SK-N-SH treated with all-trans-retinoic acid at 6 μM for 48 hours (cell line): Measurements from ENCODE around the gene CACNA2D2.

Experiments
- ATAC-seq: fragments of 200-7000 bp; cut with Tn5 transposase; 3 replicates; pipeline ENCODE4 v1.9.1; 2020; ENCODE audit warnings: mild to moderate bottlenecking, moderate library complexity
- ARNTL ChIP-seq: fragments of 450-650 bp; formaldehyde crosslinking; IDR thresholded peaks from 2 replicates; pipeline ENCODE4 v1.5.0; 2020; ENCODE audit warnings: low read depth, mild to moderate bottlenecking, moderate library complexity, borderline replicate concordance
- BACH2 ChIP-seq: fragments of 250-450 bp; sonication (Bioruptor Pico); IDR thresholded peaks from 2 replicates; pipeline ENCODE4 v1.9.0; 2021; ENCODE audit warnings: mild to moderate bottlenecking, borderline replicate concordance
- CSDC2 ChIP-seq: fragments of 250-450 bp; sonication (Bioruptor Pico); IDR thresholded peaks from 2 replicates; pipeline ENCODE4 v1.5.0; 2020; ENCODE audit warnings: mild to moderate bottlenecking, moderate library complexity
- ESRRG ChIP-seq: fragments of 250-450 bp; sonication (Bioruptor Pico); IDR thresholded peaks from 2 replicates; pipeline ENCODE4 v1.6.1; 2021; ENCODE audit warnings: mild to moderate bottlenecking
- GLIS3 ChIP-seq: fragments of 250-450 bp; sonication (Bioruptor Pico); IDR thresholded peaks from 2 replicates; pipeline ENCODE4 v1.5.0; 2020; ENCODE audit warnings: mild to moderate bottlenecking, moderate library complexity
- ISL1 ChIP-seq: fragments of 250-450 bp; sonication (Bioruptor Pico); IDR thresholded peaks from 2 replicates; pipeline ENCODE4 v2.1.2; 2022; ENCODE audit warnings: mild to moderate bottlenecking, moderate library complexity
- OSR1 ChIP-seq: fragments of 250-450 bp; sonication (Bioruptor Pico); IDR thresholded peaks from 2 replicates; pipeline ENCODE4 v1.8.0; 2022; ENCODE audit warnings: moderate library complexity, mild to moderate bottlenecking, inconsistent platforms
- PPARA ChIP-seq: fragments of 250-450 bp; sonication (Bioruptor Pico); IDR thresholded peaks from 2 replicates; pipeline ENCODE4 v1.5.0; 2020; ENCODE audit warnings: mild to moderate bottlenecking, borderline replicate concordance
- RARB ChIP-seq: fragments of 250-450 bp; sonication (Bioruptor Pico); IDR thresholded peaks from 2 replicates; pipeline ENCODE4 v1.8.0; 2021; ENCODE audit warnings: mild to moderate bottlenecking, moderate library complexity
- SNAI2 ChIP-seq: fragments of 250-450 bp; sonication (Bioruptor Pico); IDR thresholded peaks from 2 replicates; pipeline ENCODE4 v1.5.0; 2020; ENCODE audit warnings: mild to moderate bottlenecking, moderate library complexity
- TCF4 ChIP-seq: fragments of 250-450 bp; sonication (Bioruptor Pico); IDR thresholded peaks from 2 replicates; pipeline ENCODE4 v1.8.0; 2021; ENCODE audit warnings: mild to moderate bottlenecking, moderate library complexity, borderline replicate concordance
- TOX ChIP-seq: fragments of 250-450 bp; sonication (Bioruptor Pico); IDR thresholded peaks from 2 replicates; pipeline ENCODE4 v1.8.0; 2021; ENCODE audit warnings: mild to moderate bottlenecking, moderate library complexity, borderline replicate concordance
- ZC3H10 ChIP-seq: fragments of 250-450 bp; sonication (Bioruptor Pico); IDR thresholded peaks from 2 replicates; pipeline ENCODE4 v1.5.1; 2021; ENCODE audit warnings: mild to moderate bottlenecking, moderate library complexity
- ZFP3 ChIP-seq: fragments of 250-450 bp; sonication (Bioruptor Pico); IDR thresholded peaks from 2 replicates; pipeline ENCODE4 v1.5.0; 2020; ENCODE audit warnings: mild to moderate bottlenecking, moderate library complexity
- ZFP30 ChIP-seq: fragments of 450-650 bp; formaldehyde crosslinking; IDR thresholded peaks from 2 replicates; pipeline ENCODE4 v1.5.0; 2022; ENCODE audit warnings: mild to moderate bottlenecking, moderate library complexity
- ZNF565 ChIP-seq: fragments of 450-650 bp; formaldehyde crosslinking; conservative IDR thresholded peaks from 2 replicates; pipeline ENCODE4 v1.5.0; 2020; ENCODE audit warnings: low read depth, mild to moderate bottlenecking, moderate library complexity
- ZNF70 ChIP-seq: fragments of 450-650 bp; formaldehyde crosslinking; IDR thresholded peaks from 2 replicates; pipeline ENCODE4 v1.5.0; 2020; ENCODE audit warnings: mild to moderate bottlenecking, moderate library complexity
- ZNF8 ChIP-seq: fragments of 450-650 bp; formaldehyde crosslinking; IDR thresholded peaks from 2 replicates; pipeline ENCODE4 v1.5.0; 2020; ENCODE audit warnings: mild to moderate bottlenecking, moderate library complexity
- TF ChIP-seq, protein P1 (sequence below): fragments of 250-450 bp; sonication (Bioruptor Pico); IDR thresholded peaks from 2 replicates; pipeline ENCODE4 v1.8.0; 2020; ENCODE audit warnings: mild to moderate bottlenecking, moderate library complexity, borderline replicate concordance
- TF ChIP-seq, protein P2 (sequence below): fragments of 250-450 bp; sonication (Bioruptor Pico); IDR thresholded peaks from 2 replicates; pipeline ENCODE4 v1.5.1; 2021; ENCODE audit warnings: mild to moderate bottlenecking, moderate library complexity
- TF ChIP-seq, protein P3 (sequence below): fragments of 250-450 bp; sonication (Bioruptor Pico); IDR thresholded peaks from 2 replicates; pipeline ENCODE4 v1.5.1; 2020; ENCODE audit warnings: low read depth, mild to moderate bottlenecking, moderate library complexity
- TF ChIP-seq, protein P4 (sequence below): fragments of 250-450 bp; sonication (Bioruptor Pico); IDR thresholded peaks from 2 replicates; pipeline ENCODE4 v1.8.0; 2021; ENCODE audit warnings: low read depth, mild to moderate bottlenecking, moderate library complexity, borderline replicate concordance
- TF ChIP-seq, protein P5 (sequence below): fragments of 250-450 bp; sonication (Bioruptor Pico); IDR thresholded peaks from 2 replicates; pipeline ENCODE4 v1.5.0; 2020; ENCODE audit warnings: mild to moderate bottlenecking, moderate library complexity

CACNA2D2 gene

DNA sequence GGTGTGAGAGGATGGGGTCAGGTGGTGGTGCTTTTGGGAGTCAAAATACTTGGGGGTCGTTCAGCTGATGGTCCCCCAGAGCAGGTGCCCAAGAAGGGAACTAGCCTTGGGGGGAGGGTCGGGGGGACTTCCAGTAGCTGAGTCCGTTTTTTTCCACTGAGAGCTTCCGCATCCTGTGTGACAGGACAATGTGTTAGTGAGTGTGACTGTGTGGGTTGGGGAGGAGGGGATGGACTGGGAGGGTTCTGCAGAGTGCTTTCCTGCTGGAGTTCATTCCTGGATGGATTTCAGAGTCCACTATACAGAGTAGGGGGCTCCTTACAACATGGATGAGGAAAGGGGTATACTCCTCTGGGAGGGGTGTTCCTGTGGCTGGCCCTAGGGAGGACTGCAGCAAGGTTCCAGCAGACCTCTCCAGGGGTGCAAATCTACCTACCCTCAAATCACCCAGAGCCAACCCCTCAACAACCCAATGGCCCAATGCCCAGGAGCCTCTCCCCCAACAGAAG, 180.3 kb downstream of the CACNA2D2 start:
- TF ChIP-seq ZNF565 (CRISPR knock-in tag), result no peak
- TF ChIP-seq TOX (CRISPR knock-in tag), result no peak
- TF ChIP-seq OSR1 (CRISPR knock-in tag), result no peak
- TF ChIP-seq, protein P1, sequence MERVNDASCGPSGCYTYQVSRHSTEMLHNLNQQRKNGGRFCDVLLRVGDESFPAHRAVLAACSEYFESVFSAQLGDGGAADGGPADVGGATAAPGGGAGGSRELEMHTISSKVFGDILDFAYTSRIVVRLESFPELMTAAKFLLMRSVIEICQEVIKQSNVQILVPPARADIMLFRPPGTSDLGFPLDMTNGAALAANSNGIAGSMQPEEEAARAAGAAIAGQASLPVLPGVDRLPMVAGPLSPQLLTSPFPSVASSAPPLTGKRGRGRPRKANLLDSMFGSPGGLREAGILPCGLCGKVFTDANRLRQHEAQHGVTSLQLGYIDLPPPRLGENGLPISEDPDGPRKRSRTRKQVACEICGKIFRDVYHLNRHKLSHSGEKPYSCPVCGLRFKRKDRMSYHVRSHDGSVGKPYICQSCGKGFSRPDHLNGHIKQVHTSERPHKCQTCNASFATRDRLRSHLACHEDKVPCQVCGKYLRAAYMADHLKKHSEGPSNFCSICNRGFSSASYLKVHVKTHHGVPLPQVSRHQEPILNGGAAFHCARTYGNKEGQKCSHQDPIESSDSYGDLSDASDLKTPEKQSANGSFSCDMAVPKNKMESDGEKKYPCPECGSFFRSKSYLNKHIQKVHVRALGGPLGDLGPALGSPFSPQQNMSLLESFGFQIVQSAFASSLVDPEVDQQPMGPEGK (CRISPR knock-in tag), result no peak
- no peak for TF ChIP-seq GLIS3 (CRISPR knock-in tag)
- no peak for TF ChIP-seq SNAI2
- TF ChIP-seq ZNF70 (CRISPR knock-in tag), result no peak
- no peak for TF ChIP-seq BACH2 (CRISPR knock-in tag)
- no peak for TF ChIP-seq ZFP30 (CRISPR knock-in tag)
- TF ChIP-seq, protein P2, sequence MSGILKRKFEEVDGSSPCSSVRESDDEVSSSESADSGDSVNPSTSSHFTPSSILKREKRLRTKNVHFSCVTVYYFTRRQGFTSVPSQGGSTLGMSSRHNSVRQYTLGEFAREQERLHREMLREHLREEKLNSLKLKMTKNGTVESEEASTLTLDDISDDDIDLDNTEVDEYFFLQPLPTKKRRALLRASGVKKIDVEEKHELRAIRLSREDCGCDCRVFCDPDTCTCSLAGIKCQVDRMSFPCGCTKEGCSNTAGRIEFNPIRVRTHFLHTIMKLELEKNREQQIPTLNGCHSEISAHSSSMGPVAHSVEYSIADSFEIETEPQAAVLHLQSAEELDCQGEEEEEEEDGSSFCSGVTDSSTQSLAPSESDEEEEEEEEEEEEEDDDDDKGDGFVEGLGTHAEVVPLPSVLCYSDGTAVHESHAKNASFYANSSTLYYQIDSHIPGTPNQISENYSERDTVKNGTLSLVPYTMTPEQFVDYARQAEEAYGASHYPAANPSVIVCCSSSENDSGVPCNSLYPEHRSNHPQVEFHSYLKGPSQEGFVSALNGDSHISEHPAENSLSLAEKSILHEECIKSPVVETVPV (CRISPR knock-in tag), result no peak
- TF ChIP-seq ISL1, result no peak
- no peak for TF ChIP-seq RARB (CRISPR knock-in tag)
- TF ChIP-seq, protein P3, sequence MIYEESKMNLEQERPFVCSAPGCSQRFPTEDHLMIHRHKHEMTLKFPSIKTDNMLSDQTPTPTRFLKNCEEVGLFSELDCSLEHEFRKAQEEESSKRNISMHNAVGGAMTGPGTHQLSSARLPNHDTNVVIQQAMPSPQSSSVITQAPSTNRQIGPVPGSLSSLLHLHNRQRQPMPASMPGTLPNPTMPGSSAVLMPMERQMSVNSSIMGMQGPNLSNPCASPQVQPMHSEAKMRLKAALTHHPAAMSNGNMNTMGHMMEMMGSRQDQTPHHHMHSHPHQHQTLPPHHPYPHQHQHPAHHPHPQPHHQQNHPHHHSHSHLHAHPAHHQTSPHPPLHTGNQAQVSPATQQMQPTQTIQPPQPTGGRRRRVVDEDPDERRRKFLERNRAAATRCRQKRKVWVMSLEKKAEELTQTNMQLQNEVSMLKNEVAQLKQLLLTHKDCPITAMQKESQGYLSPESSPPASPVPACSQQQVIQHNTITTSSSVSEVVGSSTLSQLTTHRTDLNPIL, result no peak
- no peak for TF ChIP-seq ESRRG (CRISPR knock-in tag)
- TF ChIP-seq CSDC2 (CRISPR knock-in tag), result no peak
- TF ChIP-seq, all 23 proteins: peak for 0
- no peak for ATAC-seq

DNA sequence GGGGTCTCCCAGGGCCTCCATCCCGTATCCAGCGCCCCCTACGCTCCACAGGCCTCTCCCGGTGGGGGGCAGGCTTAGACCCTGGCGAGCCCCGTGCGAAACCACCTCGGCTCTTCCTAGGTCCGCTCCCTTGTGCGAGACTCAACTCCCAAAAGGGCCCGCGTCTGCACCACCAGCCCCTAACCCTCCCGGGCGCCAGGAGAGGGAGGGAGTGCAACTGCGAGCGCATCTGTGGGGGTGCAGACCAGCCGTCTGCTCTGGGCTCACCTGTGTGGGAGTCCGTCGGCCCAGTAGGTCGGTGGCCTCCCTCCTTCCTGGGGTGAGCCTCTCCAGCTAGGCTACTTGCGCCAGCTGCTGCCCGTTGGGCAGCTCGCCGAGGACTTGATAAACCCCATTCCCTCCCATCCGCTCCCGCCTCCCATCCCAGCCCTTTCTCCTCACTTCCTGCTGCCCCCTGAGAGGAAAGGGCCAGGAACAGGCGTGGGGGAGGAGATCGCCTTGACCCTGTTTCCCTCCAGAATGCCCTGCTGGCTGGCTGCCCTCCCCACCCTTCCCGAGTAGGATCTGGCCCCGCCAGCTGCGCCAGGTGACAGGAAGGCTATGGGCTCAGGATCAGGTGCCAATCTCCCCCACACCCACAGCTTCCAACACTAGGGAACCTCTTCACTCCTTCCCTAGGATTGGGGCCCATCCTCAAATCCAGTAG, 180.9 kb downstream of the CACNA2D2 start, which contains the start of gene HYAL2:
Gene HYAL2 (minus strand): TSS at position 360 of the 706 bp plus-strand sequence. CDS start 2,256 bp downstream, outside the sequence.
- TF ChIP-seq OSR1 (CRISPR knock-in tag), result no peak
- TF ChIP-seq ESRRG (CRISPR knock-in tag), result no peak
- no peak for TF ChIP-seq ZNF565 (CRISPR knock-in tag)
- TF ChIP-seq ISL1, result no peak
- TF ChIP-seq, protein P2 (CRISPR knock-in tag), result no peak
- TF ChIP-seq, protein P4, sequence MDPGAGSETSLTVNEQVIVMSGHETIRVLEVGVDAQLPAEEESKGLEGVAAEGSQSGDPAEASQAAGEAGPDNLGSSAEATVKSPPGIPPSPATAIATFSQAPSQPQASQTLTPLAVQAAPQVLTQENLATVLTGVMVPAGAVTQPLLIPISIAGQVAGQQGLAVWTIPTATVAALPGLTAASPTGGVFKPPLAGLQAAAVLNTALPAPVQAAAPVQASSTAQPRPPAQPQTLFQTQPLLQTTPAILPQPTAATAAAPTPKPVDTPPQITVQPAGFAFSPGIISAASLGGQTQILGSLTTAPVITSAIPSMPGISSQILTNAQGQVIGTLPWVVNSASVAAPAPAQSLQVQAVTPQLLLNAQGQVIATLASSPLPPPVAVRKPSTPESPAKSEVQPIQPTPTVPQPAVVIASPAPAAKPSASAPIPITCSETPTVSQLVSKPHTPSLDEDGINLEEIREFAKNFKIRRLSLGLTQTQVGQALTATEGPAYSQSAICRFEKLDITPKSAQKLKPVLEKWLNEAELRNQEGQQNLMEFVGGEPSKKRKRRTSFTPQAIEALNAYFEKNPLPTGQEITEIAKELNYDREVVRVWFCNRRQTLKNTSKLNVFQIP (CRISPR knock-in tag), result no peak
- TF ChIP-seq PPARA, result no peak
- TF ChIP-seq TCF4 (CRISPR knock-in tag), result no peak
- TF ChIP-seq ZNF70 (CRISPR knock-in tag), result no peak
- TF ChIP-seq BACH2 (CRISPR knock-in tag), result no peak
- TF ChIP-seq SNAI2, result no peak
- TF ChIP-seq GLIS3 (CRISPR knock-in tag), result no peak
- TF ChIP-seq ARNTL (CRISPR knock-in tag), result no peak
- no peak for TF ChIP-seq ZFP30 (CRISPR knock-in tag)
- no peak for TF ChIP-seq ZFP3
- no peak for TF ChIP-seq ZC3H10 (CRISPR knock-in tag)
- TF ChIP-seq CSDC2 (CRISPR knock-in tag), result no peak
- TF ChIP-seq, protein P5, sequence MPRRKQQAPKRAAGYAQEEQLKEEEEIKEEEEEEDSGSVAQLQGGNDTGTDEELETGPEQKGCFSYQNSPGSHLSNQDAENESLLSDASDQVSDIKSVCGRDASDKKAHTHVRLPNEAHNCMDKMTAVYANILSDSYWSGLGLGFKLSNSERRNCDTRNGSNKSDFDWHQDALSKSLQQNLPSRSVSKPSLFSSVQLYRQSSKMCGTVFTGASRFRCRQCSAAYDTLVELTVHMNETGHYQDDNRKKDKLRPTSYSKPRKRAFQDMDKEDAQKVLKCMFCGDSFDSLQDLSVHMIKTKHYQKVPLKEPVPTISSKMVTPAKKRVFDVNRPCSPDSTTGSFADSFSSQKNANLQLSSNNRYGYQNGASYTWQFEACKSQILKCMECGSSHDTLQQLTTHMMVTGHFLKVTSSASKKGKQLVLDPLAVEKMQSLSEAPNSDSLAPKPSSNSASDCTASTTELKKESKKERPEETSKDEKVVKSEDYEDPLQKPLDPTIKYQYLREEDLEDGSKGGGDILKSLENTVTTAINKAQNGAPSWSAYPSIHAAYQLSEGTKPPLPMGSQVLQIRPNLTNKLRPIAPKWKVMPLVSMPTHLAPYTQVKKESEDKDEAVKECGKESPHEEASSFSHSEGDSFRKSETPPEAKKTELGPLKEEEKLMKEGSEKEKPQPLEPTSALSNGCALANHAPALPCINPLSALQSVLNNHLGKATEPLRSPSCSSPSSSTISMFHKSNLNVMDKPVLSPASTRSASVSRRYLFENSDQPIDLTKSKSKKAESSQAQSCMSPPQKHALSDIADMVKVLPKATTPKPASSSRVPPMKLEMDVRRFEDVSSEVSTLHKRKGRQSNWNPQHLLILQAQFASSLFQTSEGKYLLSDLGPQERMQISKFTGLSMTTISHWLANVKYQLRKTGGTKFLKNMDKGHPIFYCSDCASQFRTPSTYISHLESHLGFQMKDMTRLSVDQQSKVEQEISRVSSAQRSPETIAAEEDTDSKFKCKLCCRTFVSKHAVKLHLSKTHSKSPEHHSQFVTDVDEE (CRISPR knock-in tag), result no peak
- TF ChIP-seq ZNF8 (CRISPR knock-in tag), result no peak
- TF ChIP-seq TOX (CRISPR knock-in tag), result no peak
- ATAC-seq, result no peak
